ENCODE data around the gene ELP4.

Gene ELP4

GRCh38 chr11:31822175-31822926, 312.8 kb downstream of the ELP4 start:
- Histone ChIP-seq H3K4me1 (ENCODE audit: control insufficient read depth, insufficient read depth, low read length) (no peaks in the 10 kb centered on the region), H3K36me3 (ENCODE audit: control insufficient read depth in 2 of 2, insufficient read depth in 1 of 2, low read length in 2 of 2) (no peaks in the 10 kb centered on the region), H3K27ac (ENCODE audit: extremely low read depth, low read depth, low read length) (no peak overlapping the region), H3K9me3 (ENCODE audit: control insufficient read depth, insufficient read depth, low read depth, low read length) (no peaks in the 10 kb centered on the region), H3K4me3 (ENCODE audit: low read depth, low read length) (no peak overlapping the region)
- no peak for TF ChIP-seq ZFP3 (tag by site-specific recombination; IDR thresholded peaks at IDR 0.05; ENCODE audit: low read depth)
- TF ChIP-seq ZNF398 (tag by site-specific recombination; IDR thresholded peaks at IDR 0.05) = no peak
- CTCF ChIA-PET = interaction anchor here (1.7 kb wide), 1 partner anchor 136 kb away, joined by 4 read pairs; no protein-coding TSS in a partner anchor
- POLR2A ChIA-PET = no interaction called here

- POLR2A ChIA-PET = no interaction called here
- H3K4me1 ChIP-seq (ENCODE audit: control insufficient read depth, insufficient read depth, low read length) = no peaks in the 10 kb centered on the region
- CTCF ChIA-PET = no interaction called here
- no peak overlapping the region for H3K27ac ChIP-seq (ENCODE audit: extremely low read depth, low read depth, low read length)
- H3K4me3 ChIP-seq (ENCODE audit: low read depth, low read length) = no peak overlapping the region
- no peaks in the 10 kb centered on the region for H3K36me3 ChIP-seq (ENCODE audit: control insufficient read depth in 2 of 2, insufficient read depth in 1 of 2, low read length in 2 of 2)
- TF ChIP-seq FEZF1 (tag by site-specific recombination; IDR thresholded peaks at IDR 0.05) = no peak
- no peaks in the 10 kb centered on the region for H3K9me3 ChIP-seq (ENCODE audit: control insufficient read depth, insufficient read depth, low read depth, low read length)
Measured at GRCh38 chr11:31822927-31823643, 313.5 kb downstream of the ELP4 start.

- Histone ChIP-seq H3K9me3 (ENCODE audit: control insufficient read depth, insufficient read depth, low read depth, low read length) (no peaks in the 10 kb centered on the region), H3K36me3 (ENCODE audit: control insufficient read depth in 2 of 2, insufficient read depth in 1 of 2, low read length in 2 of 2) (no peaks in the 10 kb centered on the region), H3K4me1 (ENCODE audit: control insufficient read depth, insufficient read depth, low read length) (no peaks in the 10 kb centered on the region), H3K27ac (ENCODE audit: extremely low read depth, low read depth, low read length) (no peak overlapping the region), H3K4me3 (ENCODE audit: low read depth, low read length) (no peak overlapping the region)
- no peak for TF ChIP-seq ZNF555 (tag by site-specific recombination; conservative IDR thresholded peaks at IDR 0.05)
- TF ChIP-seq YY2 (tag by site-specific recombination; IDR thresholded peaks at IDR 0.05) = no peak
- TF ChIP-seq ZNF785 (tag by site-specific recombination; IDR thresholded peaks at IDR 0.05) = no peak
- no peak for TF ChIP-seq ZFHX2 (tag by site-specific recombination; conservative IDR thresholded peaks at IDR 0.05)
- CTCF ChIA-PET = no interaction called here
- POLR2A ChIA-PET = no interaction called here
Measured at GRCh38 chr11:31823644-31824331, 314.2 kb downstream of the ELP4 start.

GRCh38 chr11:31824332-31824878, 314.8 kb downstream of the ELP4 start:
- Histone ChIP-seq H3K36me3 (ENCODE audit: control insufficient read depth in 2 of 2, insufficient read depth in 1 of 2, low read length in 2 of 2) (no peaks in the 10 kb centered on the region), H3K9me3 (ENCODE audit: control insufficient read depth, insufficient read depth, low read depth, low read length) (no peaks in the 10 kb centered on the region), H3K4me3 (ENCODE audit: low read depth, low read length) (no peak overlapping the region), H3K4me1 (ENCODE audit: control insufficient read depth, insufficient read depth, low read length) (no peaks in the 10 kb centered on the region), H3K27ac (ENCODE audit: extremely low read depth, low read depth, low read length) (no peak overlapping the region)
- TF ChIP-seq KLF7 (tag by site-specific recombination; IDR thresholded peaks at IDR 0.05; ENCODE audit: borderline replicate concordance) = no peak
- no peak for TF ChIP-seq ZNF302 (tag by site-specific recombination; IDR thresholded peaks at IDR 0.05; ENCODE audit: low read depth)
- no peak for TF ChIP-seq ZNF16 (tag by site-specific recombination; IDR thresholded peaks at IDR 0.05; ENCODE audit: low read depth)
- TF ChIP-seq BCL6B (tag by site-specific recombination; IDR thresholded peaks at IDR 0.05) = no peak
- no peak for TF ChIP-seq ZNF48 (tag by site-specific recombination; IDR thresholded peaks at IDR 0.05)
- TF ChIP-seq GLIS1 (tag by site-specific recombination; IDR thresholded peaks at IDR 0.05) = no peak
- TF ChIP-seq EGR2 (tag by site-specific recombination; IDR thresholded peaks at IDR 0.05; ENCODE audit: low read depth) = no peak
- no peak for TF ChIP-seq SETDB1 (IDR thresholded peaks at IDR 0.05; ENCODE audit: insufficient read length, low read length)
- no peak for TF ChIP-seq ZNF366 (tag by site-specific recombination; conservative IDR thresholded peaks at IDR 0.05)
- no peak for TF ChIP-seq ZNF426 (tag by site-specific recombination; IDR thresholded peaks at IDR 0.05)
- no peak for TF ChIP-seq KLF1 (tag by site-specific recombination; IDR thresholded peaks at IDR 0.05)
- TF ChIP-seq ZNF544 (tag by site-specific recombination; IDR thresholded peaks at IDR 0.05) = no peak
- CTCF ChIA-PET = no interaction called here
- POLR2A ChIA-PET = no interaction called here

All from HEK293 (cell line).